HEK293 (cell line): ENCODE results near the gene VPS35L.

Experiments used
- CTCF ChIP-seq: fragments of 450-650 bp; formaldehyde crosslinking; IDR thresholded peaks from 2 replicates; pipeline ENCODE4 v1.5.1; 2016; ENCODE audit warnings: missing biosample characterization, missing genetic modification characterization
- HOXC10 ChIP-seq: sonication (generic); formaldehyde crosslinking; IDR thresholded peaks from 2 replicates; pipeline ENCODE4 v1.8.1; 2023; ENCODE audit warnings: mild to moderate bottlenecking, missing genetic modification reagents
- KLF10 ChIP-seq: fragments of 450-650 bp; IDR thresholded peaks from 2 replicates; pipeline ENCODE4 v1.5.1; 2018; ENCODE audit warnings: missing biosample characterization, mild to moderate bottlenecking, missing genetic modification characterization
- SCRT1 ChIP-seq: fragments of 450-650 bp; formaldehyde crosslinking; IDR thresholded peaks from 2 replicates; pipeline ENCODE4 v1.5.1; 2016; ENCODE audit warnings: missing biosample characterization, missing genetic modification characterization, borderline replicate concordance
- TCF7L2 ChIP-seq: IDR thresholded peaks from 2 replicates; pipeline ENCODE4 v1.6.1; 2011; ENCODE audit warnings: low read depth, mild to moderate bottlenecking, inconsistent platforms, low read length, moderate library complexity, borderline replicate concordance
- ZBTB1 ChIP-seq: fragments of 450-650 bp; formaldehyde crosslinking; IDR thresholded peaks from 2 replicates; pipeline ENCODE4 v1.5.1; 2016; ENCODE audit warnings: missing biosample characterization, missing genetic modification characterization
- ZBTB17 ChIP-seq: fragments of 450-650 bp; formaldehyde crosslinking; IDR thresholded peaks from 2 replicates; pipeline ENCODE4 v1.5.1; 2016; ENCODE audit warnings: missing biosample characterization, missing genetic modification characterization
- ZNF155 ChIP-seq: fragments of 450-650 bp; formaldehyde crosslinking; IDR thresholded peaks from 2 replicates; pipeline ENCODE4 v1.5.1; 2016; ENCODE audit warnings: missing biosample characterization, missing genetic modification characterization
- ZNF530 ChIP-seq: fragments of 450-650 bp; formaldehyde crosslinking; IDR thresholded peaks from 2 replicates; pipeline ENCODE4 v1.5.1; 2016; ENCODE audit warnings: low read depth, missing biosample characterization, missing genetic modification characterization
- ZNF549 ChIP-seq: fragments of 450-650 bp; IDR thresholded peaks from 2 replicates; pipeline ENCODE4 v1.5.1; 2018; ENCODE audit warnings: missing biosample characterization, missing genetic modification characterization, mild to moderate bottlenecking, inconsistent platforms, moderate library complexity
- ZNF670 ChIP-seq: fragments of 450-650 bp; formaldehyde crosslinking; IDR thresholded peaks from 2 replicates; pipeline ENCODE4 v1.5.1; 2016; ENCODE audit warnings: missing biosample characterization, missing genetic modification characterization, low read depth
- ZNF768 ChIP-seq: fragments of 450-650 bp; formaldehyde crosslinking; IDR thresholded peaks from 2 replicates; pipeline ENCODE4 v1.5.1; 2018; ENCODE audit warnings: missing biosample characterization, mild to moderate bottlenecking, missing genetic modification characterization
- TF ChIP-seq, protein P1 (sequence below): fragments of 450-650 bp; formaldehyde crosslinking; IDR thresholded peaks from 2 replicates; pipeline ENCODE4 v1.5.1; 2016; ENCODE audit warnings: missing biosample characterization, missing genetic modification characterization
- TF ChIP-seq, protein P2 (sequence below): fragments of 450-650 bp; formaldehyde crosslinking; IDR thresholded peaks from 2 replicates; pipeline ENCODE4 v1.5.1; 2017; ENCODE audit warnings: missing biosample characterization, mild to moderate bottlenecking, missing genetic modification characterization, moderate library complexity

DNA sequence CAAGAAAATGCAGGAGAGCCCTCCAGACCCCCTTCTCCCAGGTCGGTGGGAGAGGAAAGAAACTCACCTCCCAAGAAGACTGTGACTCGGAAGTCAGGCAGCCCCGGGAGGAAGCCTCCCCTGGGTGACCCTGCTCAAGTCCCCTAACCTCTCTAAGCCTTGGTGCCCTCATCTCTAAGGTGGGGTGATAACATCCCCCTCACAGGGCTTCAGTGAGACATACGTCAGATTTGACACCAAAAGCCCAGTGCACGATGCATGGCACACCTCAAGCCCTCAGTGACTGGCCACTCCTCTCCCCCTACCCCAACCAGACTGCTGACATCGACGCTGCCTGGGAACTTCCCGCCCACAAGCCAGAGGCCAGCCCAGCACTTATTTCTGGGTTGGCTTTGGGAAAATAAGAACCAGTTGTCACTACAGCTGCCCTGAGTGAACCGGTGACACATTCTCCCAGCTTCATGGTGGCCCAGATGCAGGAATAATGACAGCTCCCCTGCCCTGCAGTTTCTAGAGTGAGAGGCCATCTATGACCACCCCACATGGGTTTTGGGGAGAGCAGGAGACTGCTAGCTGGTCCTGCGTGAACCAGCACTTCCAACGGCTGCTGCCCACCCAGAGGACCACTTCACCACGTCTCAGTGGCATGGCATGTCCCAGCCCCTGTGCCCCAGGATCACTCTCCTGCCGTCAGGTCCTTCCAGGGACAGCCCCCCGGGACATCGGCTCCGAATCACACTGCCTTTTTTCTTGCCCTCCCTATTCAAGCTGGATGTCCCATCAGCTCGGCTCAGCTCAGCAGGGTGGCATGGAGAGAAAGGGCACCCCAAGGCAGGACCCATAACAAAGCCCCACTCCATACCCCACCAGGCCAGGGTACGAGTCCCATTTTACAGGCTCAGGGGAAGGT is 153.0 kb downstream of the VPS35L start:
- TF ChIP-seq CTCF (tag by site-specific recombination) (no peak), SCRT1 (tag by site-specific recombination) (no peak), ZNF768 (tag by site-specific recombination) (no peak), ZNF670 (tag by site-specific recombination) (no peak), ZNF530 (tag by site-specific recombination) (no peak), KLF10 (tag by site-specific recombination) (no peak), ZBTB17 (tag by site-specific recombination) (no peak), ZNF549 (tag by site-specific recombination) (no peak), HOXC10 (CRISPR knock-in tag) (no peak), ZBTB1 (no peak), TCF7L2 (no peak), ZNF155 (tag by site-specific recombination) (no peak)
- TF ChIP-seq, protein P1, sequence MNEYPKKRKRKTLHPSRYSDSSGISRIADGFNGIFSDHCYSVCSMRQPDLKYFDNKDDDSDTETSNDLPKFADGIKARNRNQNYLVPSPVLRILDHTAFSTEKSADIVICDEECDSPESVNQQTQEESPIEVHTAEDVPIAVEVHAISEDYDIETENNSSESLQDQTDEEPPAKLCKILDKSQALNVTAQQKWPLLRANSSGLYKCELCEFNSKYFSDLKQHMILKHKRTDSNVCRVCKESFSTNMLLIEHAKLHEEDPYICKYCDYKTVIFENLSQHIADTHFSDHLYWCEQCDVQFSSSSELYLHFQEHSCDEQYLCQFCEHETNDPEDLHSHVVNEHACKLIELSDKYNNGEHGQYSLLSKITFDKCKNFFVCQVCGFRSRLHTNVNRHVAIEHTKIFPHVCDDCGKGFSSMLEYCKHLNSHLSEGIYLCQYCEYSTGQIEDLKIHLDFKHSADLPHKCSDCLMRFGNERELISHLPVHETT: no peak
- TF ChIP-seq, protein P2, sequence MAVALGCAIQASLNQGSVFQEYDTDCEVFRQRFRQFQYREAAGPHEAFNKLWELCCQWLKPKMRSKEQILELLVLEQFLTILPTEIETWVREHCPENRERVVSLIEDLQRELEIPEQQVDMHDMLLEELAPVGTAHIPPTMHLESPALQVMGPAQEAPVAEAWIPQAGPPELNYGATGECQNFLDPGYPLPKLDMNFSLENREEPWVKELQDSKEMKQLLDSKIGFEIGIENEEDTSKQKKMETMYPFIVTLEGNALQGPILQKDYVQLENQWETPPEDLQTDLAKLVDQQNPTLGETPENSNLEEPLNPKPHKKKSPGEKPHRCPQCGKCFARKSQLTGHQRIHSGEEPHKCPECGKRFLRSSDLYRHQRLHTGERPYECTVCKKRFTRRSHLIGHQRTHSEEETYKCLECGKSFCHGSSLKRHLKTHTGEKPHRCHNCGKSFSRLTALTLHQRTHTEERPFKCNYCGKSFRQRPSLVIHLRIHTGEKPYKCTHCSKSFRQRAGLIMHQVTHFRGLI (tag by site-specific recombination): no peak
